Prostate gland (tissue), 2 donors: ENCODE measurements around the gene ARHGEF12. TPM values are rescaled to one million over a fixed set of nuclear protein-coding genes. Genes with fewer than 3 reads are reported as not detected.

Source experiments
- DNase-seq: peaks from one replicate; pipeline ENCODE4 v3.0.0-alpha.2; 2019; ENCODE audit warnings: low spot score
- H3K27ac ChIP-seq, 2 donors: fragments of 200-600 bp; sonication (generic); 2 replicates each; pipeline ENCODE4 v1.5.1; 2017 to 2019
- H3K27me3 ChIP-seq: fragments of 200-600 bp; sonication (generic); replicated peaks from 2 replicates; pipeline ENCODE4 v1.5.1; 2019; ENCODE audit not compliant: insufficient read depth
- H3K36me3 ChIP-seq, 2 donors: fragments of 200-600 bp; sonication (generic); 1 replicate in 1 of 2; 2 replicates in 1 of 2; pipeline versions ENCODE4 v1.5.1 to v1.8.1; 2017 to 2019
- H3K4me1 ChIP-seq: fragments of 200-600 bp; sonication (generic); replicated peaks from 2 replicates; pipeline ENCODE4 v1.5.1; 2019
- H3K4me3 ChIP-seq, 2 donors: fragments of 200-600 bp; sonication (generic); 2 replicates each; pipeline ENCODE4 v1.5.1; 2017 to 2019
- H3K9me3 ChIP-seq: fragments of 200-600 bp; sonication (generic); 2 replicates; pipeline ENCODE4 v1.5.1; 2017
- CTCF ChIP-seq, 4 experiments: fragments of 200-600 bp in 2 of 4; fragments of 450-650 bp in 2 of 4; sonication (generic) in 2 of 4; IDR thresholded peaks; 1 replicate in 3 of 4; 2 replicates in 1 of 4; pipeline ENCODE4 v1.5.1; 2016 to 2019; ENCODE audit warnings: antibody characterized with exemption in 4 of 4, mild to moderate bottlenecking in 2 of 4, moderate library complexity in 2 of 4
- POLR2A ChIP-seq: fragments of 450-650 bp; IDR thresholded peaks from one replicate; pipeline ENCODE4 v1.6.1; 2016; ENCODE audit warnings: antibody characterized with exemption, mild to moderate bottlenecking
- POLR2AphosphoS5 ChIP-seq: sonication (generic); formaldehyde crosslinking; IDR thresholded peaks from one replicate; pipeline ENCODE4 v1.6.1; 2017; ENCODE audit warnings: antibody characterized with exemption
- WGBS: methylation state at CpG from one replicate; pipeline ENCODE4 v1.1.5; 2018; 5-methylcytosine and 5-hydroxymethylcytosine counted together
- intact Hi-C: fragments of 100-400 bp; cut with DNase I; formaldehyde crosslinking; loops from one replicate; pipeline ENCODE4 v1.14.2; 2022
- total RNA-seq, 2 donors: library from RNA; depleted of rRNA; stranded (reverse); fragments of >200 nt; gene quantifications; one replicate each; pipeline ENCODE4 v1.1.0, GENCODE V29; 2016

The ARHGEF12 gene
- total RNA-seq, 2 donors from 2014 or later = 86.2 to 96.5 TPM

- intact Hi-C loops = no loop called here
- no peak for TF ChIP-seq POLR2AphosphoS5
- no peak for TF ChIP-seq POLR2A
- no peak for TF ChIP-seq CTCF (IDR thresholded peaks at IDR 0.05)
- Histone ChIP-seq H3K4me3 (no peak overlapping the region), H3K36me3 (no peaks in the 10 kb centered on the region), H3K9me3 (no peaks in the 10 kb centered on the region), H3K27me3 (no peaks in the 10 kb centered on the region), H3K4me1 (peaks cover 2% of the 10 kb centered on the region), H3K27ac (no peak overlapping the region)
- WGBS = 95% methylated on average over 2 of the region's 2 CpGs
- no peak for DNase-seq
Measured at GRCh38 chr11:120392793-120393192, 56.6 kb downstream of the ARHGEF12 start.

GRCh38 chr11:120394119-120394518, 57.9 kb downstream of the ARHGEF12 start:
- intact Hi-C loops = no loop called here
- 98% methylated on average over 2 of the region's 2 CpGs for WGBS
- peaks cover 2% of the 10 kb centered on the region for H3K4me1 ChIP-seq

GRCh38 chr11:120395778-120396177, 59.6 kb downstream of the ARHGEF12 start:
- Histone ChIP-seq H3K36me3 (no peaks in the 10 kb centered on the region), H3K4me3 (no peak overlapping the region), H3K27ac (no peak overlapping the region), H3K4me1 (peaks cover 2% of the 10 kb centered on the region), H3K9me3 (no peaks in the 10 kb centered on the region), H3K27me3 (no peaks in the 10 kb centered on the region)
- no peak for TF ChIP-seq CTCF (IDR thresholded peaks at IDR 0.05)
- no peak for TF ChIP-seq POLR2AphosphoS5
- TF ChIP-seq POLR2A = no peak
- DNase-seq = no peak
- 95% methylated on average over 3 of the region's 3 CpGs for WGBS
- intact Hi-C loops = no loop called here

More at GRCh38 chr11:120394119-120394518, 57.9 kb downstream of the ARHGEF12 start:
- no peaks in the 10 kb centered on the region for H3K36me3 ChIP-seq
- TF ChIP-seq POLR2AphosphoS5 = no peak
- no peak for TF ChIP-seq POLR2A
- no peak for TF ChIP-seq CTCF (IDR thresholded peaks at IDR 0.05)
- no peaks in the 10 kb centered on the region for H3K9me3 ChIP-seq
- DNase-seq = no peak
- no peak overlapping the region for H3K4me3 ChIP-seq
- H3K27ac ChIP-seq = no peak overlapping the region
- no peaks in the 10 kb centered on the region for H3K27me3 ChIP-seq

GRCh38 chr11:120398132-120398531, 61.9 kb downstream of the ARHGEF12 start:
- H3K36me3 ChIP-seq = no peaks in the 10 kb centered on the region
- intact Hi-C loops = no loop called here
- no peak for TF ChIP-seq CTCF (IDR thresholded peaks at IDR 0.05)
- no peak for TF ChIP-seq POLR2AphosphoS5
- no peak for TF ChIP-seq POLR2A
- H3K4me1 ChIP-seq = peaks cover 2% of the 10 kb centered on the region
- no peaks in the 10 kb centered on the region for H3K27me3 ChIP-seq
- WGBS = 74% methylated on average over 2 of the region's 2 CpGs
- H3K9me3 ChIP-seq = no peaks in the 10 kb centered on the region
- H3K4me3 ChIP-seq = no peak overlapping the region
- no peak for DNase-seq
- no peak overlapping the region for H3K27ac ChIP-seq

GRCh38 chr11:120399307-120399706, 63.1 kb downstream of the ARHGEF12 start:
- intact Hi-C loops = no loop called here
- no peaks in the 10 kb centered on the region for H3K9me3 ChIP-seq
- no peak overlapping the region for H3K4me3 ChIP-seq
- TF ChIP-seq CTCF (IDR thresholded peaks at IDR 0.05) (no peak), POLR2A (no peak), POLR2AphosphoS5 (no peak)
- H3K27me3 ChIP-seq = no peaks in the 10 kb centered on the region
- WGBS = 37% methylated on average over 2 of the region's 2 CpGs
- H3K36me3 ChIP-seq = no peaks in the 10 kb centered on the region
- no peak overlapping the region for H3K27ac ChIP-seq
- DNase-seq = no peak
- peaks cover 2% of the 10 kb centered on the region for H3K4me1 ChIP-seq
